HG03139 (cell line): ENCODE data around the gene CLEC16A.

Experiments used
- ATAC-seq: cut with Tn5 transposase; IDR thresholded peaks from one replicate; pipeline ENCODE4 v1.9.1; 2021; ENCODE audit not compliant: unreplicated experiment

The CLEC16A gene

GRCh38 chr16:11134722-11135463, 190.5 kb downstream of the CLEC16A start:
- no peak for ATAC-seq

- ATAC-seq: no peak
Observed at GRCh38 chr16:11135464-11135973, 191.2 kb downstream of the CLEC16A start.

- ATAC-seq: no peak
Observed at GRCh38 chr16:11136600-11136999, 192.2 kb downstream of the CLEC16A start.

GRCh38 chr16:11138022-11138768, 193.8 kb downstream of the CLEC16A start:
- no peak for ATAC-seq

GRCh38 chr16:11138769-11139325, 194.5 kb downstream of the CLEC16A start:
- ATAC-seq: no peak

GRCh38 chr16:11139326-11140097, 195.1 kb downstream of the CLEC16A start:
- no peak for ATAC-seq

GRCh38 chr16:11140098-11140375, 195.7 kb downstream of the CLEC16A start:
- ATAC-seq: no peak

GRCh38 chr16:11140466-11140865, 196.1 kb downstream of the CLEC16A start:
- no peak for ATAC-seq

GRCh38 chr16:11140867-11141266, 196.5 kb downstream of the CLEC16A start:
- ATAC-seq: no peak

- no peak for ATAC-seq
Observed at GRCh38 chr16:11141409-11142260, 197.3 kb downstream of the CLEC16A start.

- ATAC-seq: no peak
Observed at GRCh38 chr16:11142261-11142630, 197.9 kb downstream of the CLEC16A start.

- no peak for ATAC-seq
Observed at GRCh38 chr16:11142951-11143350, 198.6 kb downstream of the CLEC16A start.

GRCh38 chr16:11143372-11144035, 199.1 kb downstream of the CLEC16A start:
- ATAC-seq: no peak

GRCh38 chr16:11144122-11144521, 199.8 kb downstream of the CLEC16A start:
- no peak for ATAC-seq

- ATAC-seq: no peak
Observed at GRCh38 chr16:11145173-11145818, 200.9 kb downstream of the CLEC16A start.

GRCh38 chr16:11145819-11146211, 201.5 kb downstream of the CLEC16A start:
- no peak for ATAC-seq

GRCh38 chr16:11147033-11147753, 202.8 kb downstream of the CLEC16A start:
- ATAC-seq: no peak

GRCh38 chr16:11147754-11148444, 203.5 kb downstream of the CLEC16A start:
- no peak for ATAC-seq
